Measurements from ENCODE around the gene MMP20.

GRCh38 chr11:102551169-102551781 is 73.9 kb downstream of the MMP20 start:
- no peak for TF ChIP-seq EZH2 (IDR thresholded peaks at IDR 0.05; ENCODE audit: borderline replicate concordance, insufficient read depth, low read depth, low read length, poor library complexity, severe bottlenecking)
- no peak for TF ChIP-seq CTCF (IDR thresholded peaks at IDR 0.05)
